ENCODE data around the gene NEK3.
"Not testable (repeated sequence)": the region's sequence is repeated elsewhere in the genome, so short reads cannot be mapped to it uniquely, and the experiment has no call there.

GRCh38 chr13:52187424-52188187 lies 28.2 kb upstream of the NEK3 start:
- TF ChIP-seq CTCF (conservative IDR thresholded peaks at IDR 0.05; ENCODE audit: low read length); EZH2phosphoT487 (IDR thresholded peaks at IDR 0.05; ENCODE audit: borderline replicate concordance, low read depth, low read length): not testable (repeated sequence)
